Aorta (tissue), 5 donors: Measurements from ENCODE around the gene RNU11. TPM values are rescaled to one million over a fixed set of nuclear protein-coding genes. Genes with fewer than 3 reads are reported as not detected.
"Not testable (repeated sequence)": the region's sequence is repeated elsewhere in the genome, so short reads cannot be mapped to it uniquely, and the experiment has no call there.

ENCODE experiments used
- ATAC-seq: fragments of 200-7000 bp; cut with Tn5 transposase; one replicate; pipeline ENCODE4 v1.9.1; 2022; ENCODE audit warnings: moderate library complexity; ENCODE audit not compliant: low FRiP score
- DNase-seq, 2 donors: peaks; one replicate each; pipeline ENCODE4 v3.0.0-alpha.2; 2020
- H3K27ac ChIP-seq, 2 donors: one replicate each; pipeline ENCODE4 v1.5.1; 2013; ENCODE audit warnings: low read length in 2 of 2, mild to moderate bottlenecking in 2 of 2, moderate library complexity in 2 of 2, control low read depth in 1 of 2, inconsistent platforms in 1 of 2, low read depth in 1 of 2
- H3K27me3 ChIP-seq, 2 donors: one replicate each; pipeline ENCODE4 v1.6.1; 2013; ENCODE audit warnings: control low read depth in 1 of 2, low read length in 1 of 2, mild to moderate bottlenecking in 1 of 2, moderate library complexity in 1 of 2; ENCODE audit not compliant: insufficient read depth in 2 of 2, control insufficient read depth in 1 of 2
- H3K36me3 ChIP-seq, 2 donors: one replicate each; pipeline ENCODE4 v1.6.1; 2013; ENCODE audit warnings: control low read depth in 1 of 2, low read length in 1 of 2, mild to moderate bottlenecking in 1 of 2; ENCODE audit not compliant: insufficient read depth in 2 of 2, control insufficient read depth in 1 of 2
- H3K4me1 ChIP-seq, 2 donors: one replicate each; pipeline ENCODE4 v1.6.1; 2013; ENCODE audit warnings: low read length in 2 of 2, control low read depth in 1 of 2, mild to moderate bottlenecking in 1 of 2, moderate library complexity in 1 of 2; ENCODE audit not compliant: insufficient read depth in 2 of 2, control insufficient read depth in 1 of 2
- H3K4me3 ChIP-seq, 2 donors: one replicate each; pipeline ENCODE4 v1.5.1; 2013; ENCODE audit warnings: low read length in 2 of 2, control low read depth in 1 of 2, mild to moderate bottlenecking in 1 of 2
- H3K9me3 ChIP-seq: one replicate; pipeline ENCODE4 v1.6.1; 2013; ENCODE audit warnings: mild to moderate bottlenecking, low read length; ENCODE audit not compliant: control insufficient read depth
- WGBS, 2 donors: extraction: QIAGEN DNeasy Blood & Tissue Kit; methylation state at CpG; one replicate each; pipeline ENCODE4 v1.1.7; 2013; 5-methylcytosine and 5-hydroxymethylcytosine counted together
- intact Hi-C, 2 donors: fragments of 100-400 bp; cut with DNase I; formaldehyde crosslinking; loops; one replicate each; pipeline versions ENCODE4 v1.14.2 to v1.15.0; 2022
- polyA plus RNA-seq, 2 donors: library from polyadenylated mRNA; stranded (reverse); fragments of 200-250 nt; gene quantifications; one replicate each; pipeline ENCODE4 v1.2.3, GENCODE V29; 2013
- total RNA-seq, 2 donors: library from RNA; stranded (reverse); fragmentation: NEBNext Ultra II Directional; extraction: Animal tissue kit (Norgen Biotek cat#: 25700); gene quantifications; one replicate each; pipeline ENCODE4 v1.2.1, GENCODE V29; 2021
- donor health status: healthy with polysubstance abuse.
- donor health status: Bipolar disorder and iron deficiency.
- donor health status: DM: no; HTN: no; CAD: no.
- donor health status: DM: no; HTN: no; CAD: no.
- donor health status: DM: yes; HTN: yes; CAD: no.

The RNU11 gene
- total and polyA plus RNA-seq, 4 donors = not detected

DNA sequence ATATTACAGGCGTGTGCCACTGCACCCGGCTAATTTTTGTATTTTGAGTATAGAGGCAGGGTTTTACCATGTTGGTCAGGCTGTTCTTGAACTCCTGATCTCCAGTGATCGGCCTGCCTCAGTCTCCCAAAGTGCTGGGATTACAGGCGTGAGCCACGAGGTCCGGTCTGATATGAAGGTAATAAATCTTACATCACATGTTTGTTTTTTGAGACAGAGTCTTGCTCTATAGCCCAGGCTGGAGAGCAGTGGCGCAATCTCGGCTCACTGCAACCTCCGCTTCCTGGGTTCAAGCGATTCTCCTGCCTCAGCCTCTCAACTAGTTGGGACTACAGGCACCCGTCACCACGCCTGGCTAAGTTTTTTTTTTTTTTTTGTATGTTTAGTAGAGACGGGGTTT lies 4.7 kb downstream of the RNU11 start:
- DNase-seq, H3K9me3 ChIP-seq, H3K4me3 ChIP-seq, H3K27ac ChIP-seq, H3K27me3 ChIP-seq, H3K4me1 ChIP-seq, H3K36me3 ChIP-seq, intact Hi-C loops, ATAC-seq: not testable (repeated sequence)
- 81 to 82% methylated on average over 13 of the region's 13 CpGs for whole genome bisulfite sequencing, 2 donors

DNA sequence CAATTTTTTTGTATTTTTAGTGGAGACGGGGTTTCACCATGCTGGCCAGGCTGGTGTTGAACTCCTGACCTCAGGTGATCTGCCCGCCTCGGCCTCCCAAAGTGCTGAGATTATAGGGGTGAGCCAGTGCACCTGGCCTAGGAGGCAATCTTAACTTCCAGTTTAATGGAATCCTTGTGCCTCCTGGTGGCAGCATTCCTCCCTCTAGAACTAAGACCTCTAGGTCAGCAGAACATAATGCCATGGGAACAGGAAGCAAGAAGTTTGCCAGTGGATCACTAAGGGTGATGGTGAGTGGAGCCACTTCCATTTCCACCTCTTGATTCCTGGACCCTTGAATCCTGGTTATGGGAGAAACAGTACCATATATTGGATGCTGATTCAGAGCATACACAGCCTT lies 5.5 kb downstream of the RNU11 start:
- intact Hi-C loops, H3K4me1 ChIP-seq, H3K36me3 ChIP-seq, ATAC-seq, H3K9me3 ChIP-seq, H3K27me3 ChIP-seq, H3K4me3 ChIP-seq, H3K27ac ChIP-seq: not testable (repeated sequence)
- 59 to 64% methylated on average over 3 of the region's 3 CpGs for WGBS, 2 donors
- DNase-seq = peak in 1 of 2 donors; percentile 13

DNA sequence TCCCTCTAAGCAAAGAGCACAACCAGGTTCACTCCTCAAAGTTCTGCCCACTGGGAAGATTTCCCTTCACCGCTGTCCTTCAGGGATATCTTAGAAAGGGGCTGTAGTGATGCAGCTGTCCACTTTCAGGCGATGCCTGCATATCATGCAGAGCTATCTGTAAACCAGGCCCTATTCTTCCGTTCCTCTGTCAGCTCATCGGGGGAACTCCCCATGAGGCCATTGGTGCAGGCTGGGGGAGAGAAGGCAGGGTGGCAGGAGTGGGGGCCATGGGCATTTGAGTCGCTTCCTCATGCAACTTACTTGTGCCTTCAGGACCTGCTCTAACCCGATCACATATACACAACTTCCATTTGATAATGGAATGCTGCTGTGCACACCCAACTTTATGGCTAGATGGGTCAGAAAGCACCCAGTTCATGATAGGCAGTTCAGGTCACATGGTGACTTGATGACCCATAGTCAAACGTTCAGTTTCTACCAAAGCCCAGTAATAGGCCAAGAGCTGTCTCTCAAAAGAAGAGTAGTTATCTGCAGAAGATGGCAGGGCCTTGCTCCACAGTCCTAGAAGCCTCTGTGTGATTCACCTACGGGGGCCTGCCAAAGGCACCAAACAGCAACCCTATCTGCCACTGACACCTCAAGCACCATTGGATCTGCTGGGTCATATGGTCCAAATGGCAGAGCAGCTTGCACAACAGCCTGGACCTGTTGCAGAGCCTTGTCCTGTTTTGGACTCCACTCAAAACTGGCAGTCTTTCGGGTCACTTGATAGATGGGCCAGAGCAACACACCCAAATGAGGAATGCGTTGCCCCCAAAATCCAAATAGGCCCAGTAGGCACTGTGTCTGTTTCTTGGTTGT lies 7.3 kb downstream of the RNU11 start:
- H3K9me3 ChIP-seq, intact Hi-C loops, H3K27ac ChIP-seq, H3K27me3 ChIP-seq, H3K36me3 ChIP-seq, H3K4me3 ChIP-seq, H3K4me1 ChIP-seq, ATAC-seq: not testable (repeated sequence)
- WGBS, 2 donors = 84 to 86% methylated on average over 10 of the region's 10 CpGs
- peak in 1 of 2 donors; percentile 27 for DNase-seq

DNA sequence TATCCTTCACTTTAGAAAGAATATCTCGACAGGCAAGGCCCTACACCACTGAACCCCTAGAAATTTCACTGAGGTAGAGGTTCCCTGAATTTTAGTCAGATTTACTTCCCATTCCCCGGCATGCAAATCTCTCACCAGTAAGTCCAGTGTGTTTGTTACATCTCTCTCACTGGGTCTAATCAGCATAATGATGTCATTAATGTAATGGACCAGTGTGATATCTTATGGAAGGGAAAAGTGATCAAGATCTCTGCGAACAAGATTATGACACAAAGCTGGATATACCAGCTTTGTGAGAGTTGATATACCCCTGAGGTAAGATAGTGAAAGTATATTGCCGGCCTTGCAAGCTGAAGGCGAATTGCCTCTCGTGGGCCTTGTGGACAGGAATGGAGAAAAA lies 7.9 kb downstream of the RNU11 start:
- ATAC-seq = no peak
- Histone ChIP-seq H3K4me3 (no peak overlapping the region), H3K9me3 (no peaks in the 10 kb centered on the region), H3K27ac (no peak overlapping the region), H3K27me3 (no peaks in the 10 kb centered on the region), H3K36me3 (no peaks in the 10 kb centered on the region), H3K4me1 (no peaks in the 10 kb centered on the region)
- no peak for DNase-seq
- intact Hi-C loops = no loop called here
- 93% methylated on average over 6 of the region's 6 CpGs for WGBS, 2 donors

DNA sequence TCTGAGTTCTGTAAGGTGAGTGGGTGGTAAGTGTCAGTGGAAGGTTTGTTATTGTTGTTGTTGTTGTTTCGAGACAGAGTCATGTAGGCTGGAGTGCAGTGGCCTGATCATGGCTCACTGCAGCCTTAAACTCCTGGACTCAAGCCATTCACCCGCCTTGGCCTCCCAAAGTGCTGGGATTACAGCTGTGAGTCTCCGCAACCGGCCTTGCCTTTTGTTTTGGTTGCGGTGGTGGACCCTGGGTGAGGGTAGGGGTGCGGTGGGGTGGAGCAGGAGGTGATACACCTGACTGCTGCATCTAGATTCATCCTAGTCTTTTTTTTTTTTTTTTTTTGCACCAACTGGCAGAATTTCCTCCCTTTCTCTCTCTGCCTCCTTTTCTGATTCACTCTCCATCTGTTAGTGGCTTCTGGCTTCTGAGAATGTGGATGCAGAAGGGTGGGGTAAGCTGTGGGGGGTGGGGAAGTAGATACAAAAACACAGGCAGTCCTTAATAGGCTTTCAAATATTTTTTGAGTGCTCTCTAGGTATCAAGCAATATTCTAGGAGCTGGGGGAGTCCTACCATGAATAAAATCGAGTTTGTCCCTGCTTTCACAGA lies 15.6 kb downstream of the RNU11 start:
- Histone ChIP-seq H3K27me3 (no peaks in the 10 kb centered on the region), H3K4me1 (no peaks in the 10 kb centered on the region), H3K27ac (no peak overlapping the region), H3K9me3 (no peaks in the 10 kb centered on the region), H3K4me3 (no peak overlapping the region), H3K36me3 (no peaks in the 10 kb centered on the region)
- WGBS, 2 donors = 77% methylated on average over 7 of the region's 7 CpGs
- intact Hi-C loops = no loop called here
- DNase-seq (peak in 1 of 2 donors; percentile 36), ATAC-seq (no peak)

DNA sequence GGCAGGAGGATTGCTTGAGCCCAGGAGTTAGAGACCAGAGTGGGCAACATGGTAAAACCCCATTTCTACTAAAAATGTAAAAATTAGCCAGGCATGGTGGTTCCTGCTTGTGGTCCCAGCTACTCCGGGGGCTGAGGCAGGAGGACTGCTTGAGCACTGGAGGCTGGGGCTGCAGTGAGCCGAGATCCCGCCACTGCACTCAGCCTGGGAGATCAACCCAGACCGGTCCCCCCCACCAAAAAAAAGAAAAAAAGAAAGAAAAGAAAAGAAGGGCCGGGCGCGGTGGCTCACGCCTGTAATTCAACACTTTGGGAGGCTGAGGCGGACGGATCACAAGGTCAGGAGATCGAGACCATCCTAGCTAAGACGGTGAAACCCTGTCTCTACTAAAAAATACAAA lies 18.4 kb downstream of the RNU11 start:
- no peaks in the 10 kb centered on the region for H3K9me3 ChIP-seq
- no peaks in the 10 kb centered on the region for H3K4me1 ChIP-seq
- no peaks in the 10 kb centered on the region for H3K27me3 ChIP-seq
- no peaks in the 10 kb centered on the region for H3K36me3 ChIP-seq
- intact Hi-C loops = loop anchor here in 1 of 2 donors (5.0 kb wide), 1 partner anchor 70 kb away; the partner anchor contains the start of gene YTHDF2
- no peak overlapping the region for H3K27ac ChIP-seq
- WGBS, 2 donors = 95 to 96% methylated on average over 12 of the region's 12 CpGs
- no peak for DNase-seq
- ATAC-seq = no peak
- no peak overlapping the region for H3K4me3 ChIP-seq

DNA sequence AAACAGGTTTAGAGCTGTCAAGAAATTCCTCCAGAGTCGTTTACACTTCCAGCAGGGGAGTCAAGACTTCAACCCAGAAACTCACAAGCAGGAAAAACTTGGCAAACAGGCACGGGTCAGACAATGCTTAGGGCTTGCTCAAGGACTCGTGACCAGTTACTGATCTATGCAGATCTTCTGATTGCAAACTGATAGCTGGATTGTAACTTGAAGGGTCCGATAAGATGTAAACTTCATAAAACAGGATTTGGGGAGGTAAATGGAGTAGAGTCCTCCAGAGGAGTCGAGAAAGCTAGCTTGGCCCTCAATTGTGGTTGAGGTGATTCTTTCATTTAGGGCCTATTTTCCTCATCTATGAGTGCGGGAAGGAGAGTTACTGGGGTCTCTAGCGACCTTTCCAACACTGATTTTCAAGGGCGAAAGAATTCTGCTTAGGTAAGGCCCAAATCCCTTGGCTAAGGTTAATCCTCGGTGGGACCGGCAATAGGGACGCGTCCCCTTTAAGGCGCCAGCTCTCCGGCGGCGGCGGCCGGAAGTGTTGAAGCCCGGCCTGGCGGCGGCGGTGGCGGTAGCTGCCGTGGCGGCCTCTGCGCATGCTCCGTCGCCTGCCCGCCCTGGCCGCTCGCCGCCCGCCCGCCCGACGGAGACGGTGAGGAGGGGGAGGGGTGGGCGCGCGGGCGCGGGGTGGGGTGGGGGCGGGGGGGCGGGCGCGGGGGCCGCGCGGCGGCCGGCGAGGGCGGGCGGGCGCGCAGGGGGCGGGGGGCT lies 20.0 kb downstream of the RNU11 start, which contains the start of gene GMEB1:
Gene GMEB1 (plus strand): TSS at position 594 of the 765 bp plus-strand sequence. CDS start 14,829 bp downstream, outside the sequence.
- no peaks in the 10 kb centered on the region for H3K9me3 ChIP-seq
- DNase-seq (peak; percentile 92 to 95), ATAC-seq (peak; percentile 94)
- no peaks in the 10 kb centered on the region for H3K4me1 ChIP-seq
- peak within 1 kb of the TSS; percentile 97 to 99 for H3K27ac ChIP-seq
- peak within 1 kb of the TSS; percentile 99 to 100 for H3K4me3 ChIP-seq
- no peaks in the 10 kb centered on the region for H3K27me3 ChIP-seq
- intact Hi-C loops = loop anchor here in 1 of 2 donors (1.0 to 5.0 kb wide), 2 partner anchors 20 to 69 kb away; partner anchors contain the start of genes RNU11 and YTHDF2
- 1 to 2% methylated on average over 20 to 57 of the region's 57 CpGs for WGBS, 2 donors
- no peaks in the 10 kb centered on the region for H3K36me3 ChIP-seq

DNA sequence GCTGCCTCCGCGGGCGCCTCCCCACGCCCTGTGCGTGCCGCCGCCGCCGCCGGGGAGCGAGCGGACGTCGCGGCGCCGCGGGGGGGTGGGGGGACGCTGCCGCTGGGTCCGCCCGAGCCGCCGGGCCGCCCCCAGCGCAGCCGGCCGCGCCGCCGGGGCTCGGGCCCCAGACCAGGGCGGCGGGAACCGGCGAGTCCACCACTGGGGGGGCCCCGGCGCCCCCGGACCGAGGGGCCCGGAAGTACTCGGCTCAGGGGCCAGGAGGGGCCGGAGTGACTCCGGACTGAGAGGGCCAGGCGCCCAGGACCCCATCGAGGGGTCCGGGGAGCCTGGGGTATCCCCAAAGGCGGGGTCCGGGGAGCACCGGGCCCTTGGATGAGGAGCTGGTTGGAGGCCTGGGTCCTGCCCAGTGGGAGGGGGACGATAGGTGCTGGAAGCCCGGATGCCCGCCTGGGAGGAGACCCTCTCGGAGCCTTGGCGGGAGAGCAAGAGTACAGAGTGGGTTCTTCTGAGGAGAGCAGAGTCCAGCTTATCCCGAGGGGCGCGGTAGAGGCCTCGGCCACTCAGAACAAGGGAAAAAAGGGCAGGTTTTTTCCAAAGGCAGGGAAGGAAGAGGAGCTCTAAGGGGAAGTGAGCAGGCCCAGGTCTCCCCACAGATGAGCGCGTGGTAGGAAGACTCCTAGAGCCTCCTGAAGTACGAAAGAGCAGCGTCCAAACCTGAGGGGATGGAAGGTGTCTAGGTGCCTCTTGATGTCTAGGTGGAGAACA lies 20.7 kb downstream of the RNU11 start:
- H3K27ac ChIP-seq = peak overlapping the region; percentile 88 to 99
- H3K27me3 ChIP-seq = no peaks in the 10 kb centered on the region
- no peaks in the 10 kb centered on the region for H3K4me1 ChIP-seq
- ATAC-seq = peak; percentile 74
- 0 to 1% methylated on average over 22 to 63 of the region's 63 CpGs for WGBS, 2 donors
- H3K4me3 ChIP-seq = peak overlapping the region; percentile 99 to 100
- no peaks in the 10 kb centered on the region for H3K36me3 ChIP-seq
- peak; percentile 67 to 87 for DNase-seq
- intact Hi-C loops = loop anchor here in 1 of 2 donors (1.0 to 5.0 kb wide), 2 partner anchors 21 to 68 kb away; partner anchors contain the start of genes RNU11 and YTHDF2
- no peaks in the 10 kb centered on the region for H3K9me3 ChIP-seq
